IMR-90 (cell line): ENCODE results near the gene SPEF2. TPM values are rescaled to one million over a fixed set of nuclear protein-coding genes. Genes with fewer than 3 reads are reported as not detected.

Experiments
- ATAC-seq: fragments of 200-7000 bp; cut with Tn5 transposase; 2 replicates; pipeline ENCODE4 v1.9.1; 2020; ENCODE audit warnings: low read depth, mild to moderate bottlenecking, moderate library complexity
- BruUV-seq: library from RNA; stranded (reverse); fragments of 400-500 nt; replicated peaks from 2 replicates; lab custom pipeline; 2021; lab: Mats Ljungman, UMichigan
- CTCF ChIA-PET: fragments of 300-600 bp; formaldehyde crosslinking; extraction: SDS; loops from one replicate; lab custom pipeline; 2021; ENCODE audit warnings: antibody characterized with exemption; lab: Yijun Ruan, JAX
- POLR2A ChIA-PET: fragments of 300-600 bp; sonication (Branson Sonifier 250); formaldehyde crosslinking; loops from one replicate; lab custom pipeline; 2022; ENCODE audit warnings: antibody characterized with exemption; ENCODE audit not compliant: unreplicated experiment; lab: Charles Lee
- DNase-seq: peaks from one replicate; pipeline ENCODE4 v3.0.0; 2013
- H2AFZ ChIP-seq: replicated peaks from 2 replicates; pipeline ENCODE3; 2013; ENCODE audit warnings: low read length, mild to moderate bottlenecking; ENCODE audit not compliant: poor library complexity
- H2AK5ac ChIP-seq: 2 replicates; pipeline ENCODE4 v1.6.1; 2013; ENCODE audit warnings: low read depth, low read length, inconsistent platforms
- H2AK9ac ChIP-seq: replicated peaks from 2 replicates; pipeline ENCODE3; 2013; ENCODE audit warnings: mild to moderate bottlenecking, low read depth, low read length, moderate library complexity; ENCODE audit not compliant: poor library complexity
- H2BK120ac ChIP-seq: 2 replicates; pipeline ENCODE4 v1.6.1; 2013; ENCODE audit warnings: low read depth, low read length, inconsistent platforms
- H2BK15ac ChIP-seq: 3 replicates; pipeline ENCODE4 v1.6.1; 2013; ENCODE audit warnings: low read depth, low read length, inconsistent platforms
- H2BK20ac ChIP-seq: 2 replicates; pipeline ENCODE4 v1.6.1; 2013; ENCODE audit warnings: low read depth, mild to moderate bottlenecking, inconsistent platforms, low read length, moderate library complexity
- H2BK5ac ChIP-seq: 2 replicates; pipeline ENCODE4 v1.6.1; 2013; ENCODE audit warnings: mild to moderate bottlenecking, low read depth, low read length, inconsistent platforms; ENCODE audit not compliant: poor library complexity, severe bottlenecking
- H3K14ac ChIP-seq: replicated peaks from 2 replicates; pipeline ENCODE4 v1.6.1; 2013; ENCODE audit warnings: low read depth, low read length, inconsistent platforms
- H3K18ac ChIP-seq: 2 replicates; pipeline ENCODE4 v1.6.1; 2013; ENCODE audit warnings: low read depth, low read length, control low read depth
- H3K23ac ChIP-seq: 2 replicates; pipeline ENCODE4 v1.6.1; 2013; ENCODE audit warnings: low read depth, low read length, inconsistent platforms
- H3K27ac ChIP-seq: 2 replicates; pipeline ENCODE4 v1.5.1; 2013; ENCODE audit warnings: mild to moderate bottlenecking, control low read depth, low read length; ENCODE audit not compliant: insufficient read depth
- H3K27me3 ChIP-seq: 2 replicates; pipeline ENCODE4 v1.6.1; 2013; ENCODE audit warnings: low read length; ENCODE audit not compliant: control insufficient read depth, insufficient read depth
- H3K36me3 ChIP-seq: 2 replicates; pipeline ENCODE4 v1.6.1; 2013; ENCODE audit warnings: low read length, mixed read lengths; ENCODE audit not compliant: control insufficient read depth, insufficient read depth
- H3K4ac ChIP-seq: 2 replicates; pipeline ENCODE4 v1.6.1; 2013; ENCODE audit warnings: low read depth, low read length, inconsistent platforms
- H3K4me1 ChIP-seq: 2 replicates; pipeline ENCODE4 v1.6.1; 2013; ENCODE audit warnings: low read length, mixed read lengths; ENCODE audit not compliant: control insufficient read depth, insufficient read depth
- H3K4me2 ChIP-seq: 2 replicates; pipeline ENCODE4 v1.6.1; 2013; ENCODE audit warnings: low read depth, mild to moderate bottlenecking, control low read depth, low read length, moderate library complexity
- H3K4me3 ChIP-seq: 2 replicates; pipeline ENCODE4 v1.5.1; 2013; ENCODE audit warnings: low read depth, mild to moderate bottlenecking, control low read depth, low read length, moderate library complexity; ENCODE audit not compliant: insufficient read depth
- H3K56ac ChIP-seq: 2 replicates; pipeline ENCODE4 v1.6.1; 2013; ENCODE audit warnings: low read length, inconsistent platforms; ENCODE audit not compliant: insufficient read depth; ENCODE audit errors: extremely low read depth
- H3K79me1 ChIP-seq, 2 experiments: 2 replicates each; pipeline ENCODE4 v1.6.1; 2013; ENCODE audit warnings: low read length in 2 of 2, inconsistent platforms in 1 of 2, low read depth in 1 of 2
- H3K9ac ChIP-seq: 2 replicates; pipeline ENCODE4 v1.6.1; 2013; ENCODE audit warnings: low read depth, low read length, control low read depth
- H3K9me1 ChIP-seq: 2 replicates; pipeline ENCODE4 v1.6.1; 2013; ENCODE audit warnings: low read length, inconsistent platforms; ENCODE audit not compliant: insufficient read depth
- H3K9me3 ChIP-seq: 2 replicates; pipeline ENCODE4 v1.6.1; 2013; ENCODE audit warnings: low read length; ENCODE audit not compliant: control insufficient read depth, insufficient read depth
- H4K20me1 ChIP-seq: 2 replicates; pipeline ENCODE4 v1.6.1; 2013; ENCODE audit warnings: low read length, inconsistent platforms; ENCODE audit not compliant: insufficient read depth
- H4K5ac ChIP-seq: 2 replicates; pipeline ENCODE4 v1.6.1; 2013; ENCODE audit warnings: mild to moderate bottlenecking, low read depth, low read length, control low read depth
- H4K8ac ChIP-seq, 2 experiments: 2 replicates each; pipeline ENCODE4 v1.6.1; 2013; ENCODE audit warnings: low read depth in 2 of 2, low read length in 2 of 2, control low read depth in 1 of 2, inconsistent platforms in 1 of 2
- H4K91ac ChIP-seq: 2 replicates; pipeline ENCODE4 v1.6.1; 2013; ENCODE audit warnings: low read depth, low read length, inconsistent platforms; ENCODE audit not compliant: insufficient read depth
- BHLHE40 ChIP-seq: fragments of 150-350 bp; IDR thresholded peaks from 2 replicates; pipeline ENCODE4 v1.6.1; 2016; ENCODE audit warnings: mild to moderate bottlenecking, low read depth, low read length
- CEBPB ChIP-seq: IDR thresholded peaks from 2 replicates; pipeline ENCODE4 v1.6.1; 2012; ENCODE audit warnings: low read depth, low read length, improper control_type of control experiment
- FOS ChIP-seq: fragments of 150-350 bp; IDR thresholded peaks from 2 replicates; pipeline ENCODE4 v1.6.1; 2016; ENCODE audit warnings: low read depth, low read length
- MAFK ChIP-seq: IDR thresholded peaks from 2 replicates; pipeline ENCODE4 v1.6.1; 2012; ENCODE audit warnings: low read depth, low read length, improper control_type of control experiment
- NFE2L2 ChIP-seq: fragments of 150-350 bp; IDR thresholded peaks from 2 replicates; pipeline ENCODE4 v1.6.1; 2016; ENCODE audit warnings: low read depth, mild to moderate bottlenecking, low read length
- POLR2A ChIP-seq: IDR thresholded peaks from 2 replicates; pipeline ENCODE4 v1.6.1; 2012; ENCODE audit warnings: mild to moderate bottlenecking, low read depth, low read length
- RAD21 ChIP-seq: IDR thresholded peaks from 2 replicates; pipeline ENCODE4 v1.6.1; 2012; ENCODE audit warnings: low read length, improper control_type of control experiment
- RCOR1 ChIP-seq: IDR thresholded peaks from 2 replicates; pipeline ENCODE4 v1.6.1; 2012; ENCODE audit warnings: mild to moderate bottlenecking, low read length, improper control_type of control experiment; ENCODE audit not compliant: insufficient replicate concordance
- WGBS, 2 experiments: methylation state at CpG; one replicate each; pipeline versions ENCODE4 v1.1.5 to v1.1.7; 2013; ENCODE audit warnings: missing lambda C conversion rate in 2 of 2; ENCODE audit not compliant: insufficient read length in 1 of 2; ENCODE audit errors: extremely low coverage in 2 of 2; 5-methylcytosine and 5-hydroxymethylcytosine counted together
- dilution Hi-C: fragments of 300-500 bp; cut with HindIII; formaldehyde crosslinking; loops from one replicate; pipeline ENCODE4 v1.14.3; 2018; ENCODE audit warnings: low sequenced_read_pairs; ENCODE audit not compliant: unreplicated experiment
- in situ Hi-C: fragments of 300-500 bp; cut with MboI; formaldehyde crosslinking; loops from 3 replicates; pipeline ENCODE4 v1.14.3; 2019; ENCODE audit warnings: low sequenced_read_pairs, inconsistent platforms, mixed read lengths
- intact Hi-C: fragments of 100-400 bp; cut with micrococcal nuclease; formaldehyde crosslinking; loops from 2 replicates; pipeline ENCODE4 v1.10.0; 2022
- polyA plus RNA-seq, 3 experiments: library from polyadenylated mRNA; depleted of rRNA; stranded (reverse); fragments of >200 nt; gene quantifications; 2 replicates each; pipeline ENCODE4 v1.2.3, GENCODE V29; 2012; ENCODE audit warnings: low replicate concordance in 1 of 3
- total RNA-seq: library from RNA; depleted of rRNA; stranded (reverse); fragments of >200 nt; gene quantifications from 2 replicates; pipeline ENCODE4 v1.2.3, GENCODE V29; 2012

Gene SPEF2
- total and polyA plus RNA-seq, 2 of the 4 experiments (the other 2 are of a cell fraction): 1.7 to 2.3 TPM

DNA sequence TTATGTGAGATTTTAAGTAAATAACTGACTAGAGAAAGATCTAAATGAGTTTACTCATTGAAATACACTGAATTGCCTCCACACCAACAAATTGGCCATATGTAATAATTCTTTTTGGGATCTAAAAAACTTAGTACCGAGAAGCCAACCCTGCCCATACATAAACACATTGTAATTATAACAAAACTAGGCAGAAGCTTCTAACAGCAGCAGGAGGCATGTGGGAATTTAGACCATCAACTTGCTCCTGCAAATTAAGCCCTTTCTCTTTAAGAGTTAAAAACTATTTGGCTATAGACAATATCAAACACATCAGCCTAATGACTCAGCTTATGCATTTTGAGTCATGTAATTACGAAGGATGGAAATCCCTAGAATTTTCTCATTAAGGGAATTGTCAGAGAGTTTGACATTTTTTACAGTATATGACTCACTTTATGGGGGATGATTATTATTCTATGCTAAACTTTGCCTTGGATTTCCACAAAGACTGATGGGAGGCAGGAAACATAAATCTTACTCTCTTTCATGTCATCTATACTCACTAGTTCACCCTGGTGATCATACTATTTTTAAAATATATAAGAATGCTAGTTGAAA is 240.0 kb downstream of the SPEF2 start:
- in situ Hi-C loops: no loop called here
- dilution Hi-C loops: no loop called here
- Histone ChIP-seq H3K4me3 (peak overlapping the region; percentile 52; the same call in 1 of the 2 replicates), H2BK20ac (peak overlapping the region; percentile 58; the same call in 1 of the 2 replicates), H2AK5ac (no peak overlapping the region), H3K9me3 (no peaks in the 10 kb centered on the region), H2AK9ac (no peak overlapping the region), H2BK15ac (peak overlapping the region; percentile 49; the same call in 1 of the 3 replicates), H3K27ac (peak overlapping the region; percentile 30), H3K4me1 (peaks cover 14% of the 10 kb centered on the region), H2BK120ac (peak overlapping the region; percentile 71), H3K4ac (peak overlapping the region; percentile 25; the same call in 1 of the 2 replicates), H3K14ac (no peak overlapping the region; the same call in 1 of the 2 replicates), H3K36me3 (peaks cover 7% of the 10 kb centered on the region; the same call in 1 of the 2 replicates), H3K27me3 (no peaks in the 10 kb centered on the region), H3K56ac (peak overlapping the region; percentile 90), H3K79me1 (peaks cover 5 to 25% of the 10 kb centered on the region in 2 experiments), H3K18ac (peak overlapping the region; percentile 96; the same call in 1 of the 2 replicates), H3K4me2 (peak overlapping the region; percentile 83), H2AFZ (no peak overlapping the region), H3K23ac (peak overlapping the region; percentile 21; the same call in 1 of the 2 replicates), H3K9me1 (peaks cover 6% of the 10 kb centered on the region; the same call in 1 of the 2 replicates), H4K8ac (peak overlapping the region; percentile 78 to 92; a peak in 3 of 4 replicates), H3K9ac (peak overlapping the region; percentile 96; the same call in 1 of the 2 replicates), H4K20me1 (no peaks in the 10 kb centered on the region), H4K5ac (peak overlapping the region; percentile 88; the same call in 1 of the 2 replicates), H2BK5ac (peak overlapping the region; percentile 99), H4K91ac (peak overlapping the region; percentile 75)
- BruUV-seq: no TSS peak
- POLR2A ChIA-PET: no interaction called here
- CTCF ChIA-PET: interaction anchor here (2.0 to 3.8 kb wide), 2 partner anchors 68 to 80 kb away, joined by 8 to 12 read pairs; no protein-coding TSS in a partner anchor
- no CpG with 5 or more reads among the region's 2 CpGs for WGBS, 2 experiments
- intact Hi-C loops: loop anchor here (2.0 to 5.0 kb wide), 5 partner anchors 27 to 241 kb away; partner anchors contain the start of gene SPEF2
- DNase-seq (peak; percentile 91), ATAC-seq (peak; percentile 30)
- TF ChIP-seq CEBPB (peak; percentile 5; the same call in 1 of the 2 replicates), BHLHE40 (peak; percentile 41; the same call in 1 of the 2 replicates), POLR2A (no peak), RCOR1 (peak; percentile 66), MAFK (peak; percentile 35; the same call in 1 of the 2 replicates), NFE2L2 (peak; percentile 58), FOS (peak; percentile 93), RAD21 (no peak)
